Renal cortical epithelial cell (primary cell): ENCODE results near the gene TBC1D24. TPM values are rescaled to one million over a fixed set of nuclear protein-coding genes. Genes with fewer than 3 reads are reported as not detected.

Experiments used
- DNase-seq: peaks from one replicate; pipeline ENCODE4 v3.0.0-alpha.2; 2011; ENCODE audit warnings: low read depth
- total RNA-seq: library from RNA; depleted of rRNA; stranded (reverse); fragments of >200 nt; gene quantifications from 2 replicates; pipeline ENCODE4 v1.2.3, GENCODE V29; 2014

The TBC1D24 gene
- total RNA-seq, 1 donor from 2014 or later, result 18.3 TPM

- DNase-seq, result no peak
These were observed 8.0 kb downstream of the TBC1D24 start for GRCh38 chr16:2482708-2483534.

DNA sequence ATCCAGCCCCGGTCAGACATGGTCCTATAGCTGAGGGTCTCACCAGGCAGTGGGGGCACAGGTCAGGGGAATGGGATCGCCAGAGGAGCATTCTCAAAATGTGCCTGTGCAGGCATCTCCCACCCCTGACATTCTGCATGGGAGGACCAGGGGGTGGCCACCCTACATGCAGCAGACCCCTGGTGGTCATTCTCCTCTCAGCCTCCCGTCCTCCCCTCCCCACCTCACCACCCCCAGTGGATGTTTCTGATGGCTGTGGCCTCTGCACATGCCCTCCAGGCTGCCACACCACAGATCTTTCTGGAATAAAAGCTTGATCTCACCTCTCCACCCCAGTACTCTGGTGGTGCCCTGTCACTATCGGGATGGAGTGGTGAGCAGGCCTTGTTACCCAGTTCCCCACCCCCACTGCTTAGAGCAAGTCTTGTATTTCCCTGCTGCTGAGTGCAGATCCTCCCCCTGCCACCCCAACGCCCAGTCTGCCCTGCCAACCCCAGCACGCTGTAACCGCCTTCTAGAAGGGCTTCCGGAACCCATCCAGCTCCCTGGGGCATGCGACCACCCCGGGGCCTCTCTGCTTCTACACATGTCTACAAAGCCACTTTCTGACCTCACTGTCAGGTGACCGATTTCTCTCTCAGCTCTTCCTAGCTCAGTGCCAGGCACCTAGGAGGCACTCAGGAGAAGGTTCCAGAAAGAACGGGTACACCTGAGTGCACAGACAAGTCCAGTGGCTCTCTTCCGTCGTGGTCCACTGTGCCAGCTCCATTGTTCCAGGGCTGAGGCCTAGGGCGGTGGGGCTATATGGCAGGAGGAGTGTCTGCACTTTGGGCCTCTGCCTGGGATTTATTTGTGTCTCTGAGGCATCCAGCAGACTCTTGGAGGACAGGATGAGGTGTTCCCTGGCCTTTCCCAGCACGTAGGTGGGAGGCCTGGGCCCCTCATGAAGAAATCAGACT is 9.3 kb downstream of the TBC1D24 start:
- no peak for DNase-seq

GRCh38 chr16:2484898-2485508 is 10.1 kb downstream of the TBC1D24 start:
- DNase-seq, result no peak

GRCh38 chr16:2485811-2486507 is 11.0 kb downstream of the TBC1D24 start:
- no peak for DNase-seq

GRCh38 chr16:2486645-2487516 is 12.0 kb downstream of the TBC1D24 start:
- DNase-seq, result peak; percentile 58

GRCh38 chr16:2487517-2487842 is 12.6 kb downstream of the TBC1D24 start:
- DNase-seq, result no peak

GRCh38 chr16:2487903-2488531 is 13.1 kb downstream of the TBC1D24 start:
- DNase-seq, result no peak

DNA sequence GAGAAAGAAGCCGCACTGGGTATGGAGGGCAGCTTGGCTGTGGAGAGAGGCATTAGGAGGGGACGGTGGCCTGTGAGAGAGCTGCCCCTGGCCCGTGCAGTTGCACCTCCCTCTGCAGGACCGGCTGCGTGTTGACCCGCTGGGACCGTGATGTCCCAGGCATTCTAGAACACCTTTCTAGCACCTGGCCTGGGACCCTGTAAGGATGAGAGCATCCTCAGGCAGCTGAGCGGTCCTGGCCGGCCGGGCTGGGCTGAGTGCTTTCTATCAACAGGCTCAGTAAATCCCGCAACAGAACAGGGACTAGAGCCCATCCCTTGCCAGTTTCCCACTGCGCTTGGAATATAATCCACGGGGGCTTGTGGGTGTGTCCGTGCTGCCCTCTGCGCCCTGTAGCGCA is 14.7 kb downstream of the TBC1D24 start:
- DNase-seq, result no peak

DNA sequence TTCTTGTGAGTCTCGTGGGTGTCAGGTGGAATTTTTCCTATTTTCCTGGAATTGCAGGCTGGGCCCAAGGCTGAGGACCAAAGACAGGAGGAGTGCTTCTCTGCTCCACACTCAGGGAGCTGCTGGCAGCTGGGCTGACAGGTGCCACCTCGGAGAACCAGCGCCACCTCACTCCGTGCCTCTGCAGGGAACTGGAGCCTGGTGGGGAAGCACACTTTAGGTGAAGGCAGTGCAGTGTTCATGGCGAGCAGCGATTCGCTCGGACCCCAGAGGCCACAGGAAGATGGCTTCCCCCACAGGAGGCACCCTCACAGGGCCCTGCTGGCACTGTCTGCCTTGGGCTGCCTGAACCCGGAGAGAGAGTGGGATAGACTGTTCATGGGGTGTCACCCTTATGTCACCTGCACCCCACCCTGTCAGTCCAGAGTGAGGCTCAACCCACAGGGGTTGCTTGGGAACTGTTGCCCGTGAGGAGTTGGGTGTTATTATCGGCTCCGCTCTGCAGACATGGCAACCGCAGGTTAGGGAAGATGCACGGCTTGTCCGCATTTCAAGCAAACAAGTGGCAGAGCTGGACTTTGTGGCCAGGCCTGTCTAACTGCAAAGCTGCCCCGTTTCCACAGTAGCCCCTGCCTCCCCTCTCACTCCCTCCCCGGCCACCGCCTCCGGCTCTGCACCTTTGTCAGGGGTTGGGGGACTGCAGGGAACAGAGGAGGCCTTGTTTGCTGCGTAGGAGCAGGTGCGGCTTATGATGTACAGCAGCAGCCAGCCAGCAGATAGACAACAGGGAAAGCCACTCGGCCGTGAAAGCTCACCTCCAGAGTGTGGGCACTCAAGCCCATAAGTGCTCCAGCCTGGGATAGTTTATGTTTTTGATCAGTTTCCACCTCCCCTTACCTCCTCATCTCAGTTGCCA is 15.5 kb downstream of the TBC1D24 start:
- no peak for DNase-seq

GRCh38 chr16:2492292-2492691 is 17.4 kb downstream of the TBC1D24 start:
- peak; percentile 61 for DNase-seq

DNA sequence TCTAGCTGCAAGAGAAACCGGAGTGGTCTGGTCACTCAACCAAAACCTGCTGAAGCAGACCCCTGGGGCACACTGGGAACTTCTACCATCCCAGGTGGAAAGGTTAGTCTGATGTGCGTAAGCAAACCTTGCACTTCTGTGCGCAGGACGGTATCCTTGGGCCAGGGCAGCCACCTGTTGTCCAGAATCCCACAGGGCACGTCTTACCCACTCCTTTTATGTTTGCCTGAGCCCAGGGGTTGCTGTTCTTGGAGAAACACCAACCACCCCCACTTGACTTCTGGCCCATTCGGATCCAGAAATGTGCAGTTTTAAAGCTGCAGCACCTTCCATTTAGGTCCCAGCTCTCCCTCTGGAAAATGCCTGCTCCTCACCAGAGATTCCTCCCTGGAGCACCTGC is 18.7 kb downstream of the TBC1D24 start:
- DNase-seq, result no peak

DNA sequence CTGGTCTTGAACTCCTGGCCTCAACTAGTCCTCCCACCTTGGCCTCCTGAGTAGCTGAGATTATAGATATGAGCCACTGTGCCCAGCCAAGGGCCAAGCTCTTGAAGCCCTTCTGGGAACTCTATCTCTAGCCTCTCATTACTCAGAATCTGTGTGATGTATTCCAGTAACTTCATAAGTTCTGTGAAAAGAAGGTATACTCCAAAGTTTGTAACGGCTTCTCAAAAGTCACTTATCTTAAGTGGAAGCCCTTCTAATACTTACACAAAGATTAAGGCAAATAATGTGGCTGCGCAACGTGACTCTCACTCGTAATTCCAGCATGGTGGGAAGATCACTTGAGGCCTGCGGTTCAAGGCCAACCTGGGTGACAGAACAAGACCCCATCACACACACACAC is 19.7 kb downstream of the TBC1D24 start:
- DNase-seq, result no peak

- DNase-seq, result no peak
These were observed 20.1 kb downstream of the TBC1D24 start for GRCh38 chr16:2495041-2495440.

- DNase-seq, result no peak
These were observed 21.5 kb downstream of the TBC1D24 start for GRCh38 chr16:2496223-2497115.

- no peak for DNase-seq
These were observed 22.2 kb downstream of the TBC1D24 start for GRCh38 chr16:2497116-2497630.

- no peak for DNase-seq
These were observed 23.0 kb downstream of the TBC1D24 start for GRCh38 chr16:2497695-2498484.
